ENCODE measurements around the gene TRMT61A.

TRMT61A gene

GRCh38 chr14:103528587-103529382 is at the start of gene TRMT61A:
Gene TRMT61A (plus strand): TSS chr14:103529196. CDS start chr14:103529979, 783 bp downstream.
- DNase-seq (ENCODE audit: low read depth in 1 of 2, low spot score in 1 of 2), result peak; percentile 66 to 73

DNA sequence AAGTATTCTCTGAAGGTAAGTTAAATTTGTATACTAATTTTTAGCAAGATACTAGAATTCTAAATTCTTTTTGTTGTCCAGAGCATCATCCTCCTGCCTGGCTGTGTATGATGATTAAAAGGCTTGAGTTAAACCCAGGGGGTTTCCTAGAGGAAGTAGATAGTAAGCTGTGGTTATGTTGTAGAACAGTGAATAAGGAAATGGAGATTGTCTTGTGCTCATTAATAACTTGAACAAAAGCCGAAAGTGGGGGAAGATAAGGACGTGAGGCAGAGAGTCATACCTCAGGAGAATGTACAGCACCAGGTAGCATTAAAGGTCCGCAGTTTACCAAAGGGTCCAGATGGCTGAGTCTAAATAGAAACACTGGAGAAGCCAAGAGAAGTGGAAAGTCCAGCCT is 48.4 kb upstream of the TRMT61A start:
- DNase-seq (ENCODE audit: low read depth in 1 of 2, low spot score in 1 of 2), result no peak

DNA sequence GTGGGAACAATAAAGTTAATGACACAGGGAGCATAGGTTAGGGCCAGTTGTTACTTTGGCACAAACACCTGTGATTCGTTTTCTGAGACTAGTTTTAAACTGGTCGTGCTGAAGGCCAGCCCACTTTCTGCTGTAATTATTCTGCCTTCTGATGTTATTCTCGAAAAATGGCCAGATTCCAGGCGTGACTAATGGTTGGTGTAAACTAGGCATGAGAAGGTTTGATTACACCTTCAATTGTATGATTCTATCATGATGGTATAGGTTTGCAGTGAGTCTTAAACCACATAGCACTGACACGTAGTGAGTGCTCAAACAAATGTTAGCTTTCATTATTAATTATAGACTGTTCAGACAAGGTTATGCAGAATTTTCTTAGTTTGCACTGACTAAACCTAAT is 45.4 kb upstream of the TRMT61A start:
- no peak for DNase-seq (ENCODE audit: low read depth in 1 of 2, low spot score in 1 of 2)

- no peak for DNase-seq (ENCODE audit: low read depth in 1 of 2, low spot score in 1 of 2)
Measured at GRCh38 chr14:103485504-103485903, 43.5 kb upstream of the TRMT61A start.

- no peak for DNase-seq (ENCODE audit: low read depth in 1 of 2, low spot score in 1 of 2)
Measured at GRCh38 chr14:103488071-103488470, 40.9 kb upstream of the TRMT61A start.

GRCh38 chr14:103488960-103489359 is 40.0 kb upstream of the TRMT61A start:
- DNase-seq (ENCODE audit: low read depth in 1 of 2, low spot score in 1 of 2), result no peak

DNA sequence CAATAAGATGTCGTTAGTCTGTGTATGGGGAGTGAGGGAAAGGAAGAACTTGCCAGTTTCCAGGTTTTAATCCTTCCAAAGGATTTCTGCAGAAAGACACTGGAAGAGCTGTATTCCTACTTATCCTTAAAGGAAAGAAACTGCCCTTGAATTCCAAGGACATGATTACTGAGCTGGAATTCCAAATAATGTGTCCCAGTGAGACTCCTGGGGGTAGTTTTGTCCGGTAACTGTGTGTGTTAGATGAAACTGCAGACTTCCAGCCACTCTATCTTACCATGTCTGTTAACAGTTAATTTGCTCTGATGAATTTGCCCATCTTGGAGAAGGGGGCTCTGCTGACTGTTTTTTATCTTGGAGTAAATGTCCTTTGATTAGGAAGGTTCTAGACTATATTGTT is 39.4 kb upstream of the TRMT61A start:
- DNase-seq (ENCODE audit: low read depth in 1 of 2, low spot score in 1 of 2), result no peak

GRCh38 chr14:103491691-103492090 is 37.3 kb upstream of the TRMT61A start:
- DNase-seq (ENCODE audit: low read depth in 1 of 2, low spot score in 1 of 2), result no peak

DNA sequence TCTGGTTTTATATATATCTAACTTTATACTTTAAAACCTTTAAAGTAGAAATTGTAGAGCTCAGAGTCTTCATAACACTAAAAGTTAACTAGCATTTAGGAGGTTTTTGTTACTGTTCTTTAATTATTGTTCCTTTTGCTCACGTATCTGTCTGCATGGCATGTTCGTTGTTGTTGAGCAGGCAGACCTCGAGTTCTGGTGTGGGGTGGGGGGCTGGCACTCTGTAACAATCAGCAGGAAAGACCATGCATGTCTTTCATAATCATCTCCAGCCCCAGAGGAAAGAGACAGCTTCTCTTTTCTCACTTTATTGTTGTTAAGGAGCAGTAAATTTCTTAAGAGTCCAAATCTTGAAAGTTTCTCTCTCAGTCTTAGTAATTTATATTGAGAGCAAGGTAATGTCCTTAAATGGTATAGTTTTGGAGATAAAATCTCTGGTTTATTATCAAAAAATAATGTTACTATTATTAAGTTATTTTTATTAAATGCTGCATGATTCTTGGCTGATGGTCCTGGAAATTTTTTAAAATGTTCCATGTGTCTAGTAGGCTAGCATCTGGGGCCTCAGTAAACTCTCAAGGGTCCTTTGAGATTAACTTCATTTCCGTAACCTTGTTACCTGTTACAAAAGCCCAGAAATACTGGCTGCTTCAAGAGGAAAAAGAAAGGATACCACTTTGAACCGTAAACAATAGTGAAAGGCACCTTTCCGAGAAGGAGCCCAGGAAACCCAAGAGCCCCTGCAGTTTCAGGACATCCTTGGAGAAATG is 36.7 kb upstream of the TRMT61A start:
- DNase-seq (ENCODE audit: low read depth in 1 of 2, low spot score in 1 of 2), result no peak

DNA sequence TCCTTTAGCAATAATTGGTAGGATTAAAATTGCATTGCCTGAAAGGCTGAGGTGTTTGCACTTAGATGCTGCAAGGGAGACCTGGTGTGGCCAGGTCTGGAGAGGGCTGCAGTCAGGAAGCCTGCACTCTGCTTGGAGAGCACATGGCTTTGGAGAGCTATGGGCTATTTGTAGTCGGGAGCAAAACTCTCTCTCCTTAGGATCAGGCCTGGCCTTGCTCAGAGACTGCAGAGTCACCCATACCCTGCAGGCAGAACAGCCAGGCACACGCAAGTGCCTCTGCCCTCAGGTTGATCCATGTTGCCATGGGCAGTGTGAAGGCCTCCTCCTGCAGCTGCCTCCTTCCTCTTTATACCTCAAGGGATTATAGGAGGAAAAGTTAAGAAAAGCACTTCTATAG is 33.1 kb upstream of the TRMT61A start:
- DNase-seq (ENCODE audit: low read depth in 1 of 2, low spot score in 1 of 2), result no peak

GRCh38 chr14:103496776-103497175 is 32.2 kb upstream of the TRMT61A start:
- DNase-seq (ENCODE audit: low read depth in 1 of 2, low spot score in 1 of 2), result no peak

DNA sequence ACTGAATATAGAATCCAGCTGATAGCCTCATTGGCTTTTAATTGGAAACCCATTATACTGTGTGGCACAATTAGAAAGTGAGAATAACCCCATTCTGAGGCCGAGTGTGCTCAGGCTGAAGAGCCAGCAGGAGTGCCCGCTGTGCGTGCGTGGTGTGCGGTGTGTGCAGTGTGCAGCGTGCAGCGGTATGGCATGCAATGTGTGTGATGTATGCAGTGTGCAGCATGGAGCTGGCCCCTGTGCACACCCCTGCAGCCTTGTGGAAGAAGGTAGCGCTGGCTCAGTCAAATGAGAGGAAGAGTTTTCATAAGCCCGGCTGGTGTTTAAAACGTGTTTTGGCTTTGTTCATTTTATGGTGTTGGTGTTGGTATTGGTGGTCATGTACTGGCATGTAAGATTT is 29.3 kb upstream of the TRMT61A start:
- DNase-seq (ENCODE audit: low read depth in 1 of 2, low spot score in 1 of 2), result no peak

DNA sequence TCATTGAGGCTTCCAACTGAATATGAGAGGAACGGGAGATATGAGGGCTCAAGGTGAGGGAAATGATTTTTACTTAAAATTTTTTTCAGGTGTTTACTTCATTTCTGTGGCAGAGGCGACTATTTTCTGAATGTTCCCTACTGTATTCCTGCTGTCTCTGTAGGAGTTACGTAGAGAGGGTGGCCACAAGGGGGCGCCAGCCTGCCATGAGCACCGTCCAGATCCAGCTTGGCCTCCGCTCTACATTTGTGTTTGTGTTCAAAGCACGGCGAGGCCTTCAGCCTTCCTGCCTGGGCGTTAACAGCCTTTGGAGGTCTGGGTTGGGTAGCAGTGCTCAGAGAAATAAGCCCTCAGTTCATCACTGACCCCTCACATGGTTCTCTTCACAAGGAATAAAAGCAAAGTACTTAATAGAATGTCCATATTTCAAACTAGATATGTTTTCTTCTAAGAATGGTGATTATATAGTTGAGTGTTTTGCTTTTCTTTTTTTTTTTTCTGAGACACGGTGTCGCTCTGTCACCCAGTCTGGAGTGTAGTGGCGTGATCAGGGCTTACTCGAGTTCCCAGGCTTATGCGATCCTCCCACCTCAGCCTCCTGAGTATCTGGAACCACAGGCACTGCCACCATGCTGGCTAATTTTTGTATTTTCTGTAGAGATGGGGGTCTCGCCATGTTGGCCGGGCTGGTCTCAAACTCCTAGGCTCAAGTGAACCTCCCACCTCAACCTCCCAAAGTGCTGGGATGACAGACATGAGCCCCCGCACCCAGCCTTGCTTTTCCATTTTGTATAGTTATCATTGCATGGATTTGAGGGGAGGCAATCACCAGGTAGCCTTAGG is 28.6 kb upstream of the TRMT61A start:
- peak; percentile 58 to 62 for DNase-seq (ENCODE audit: low read depth in 1 of 2, low spot score in 1 of 2)

DNA sequence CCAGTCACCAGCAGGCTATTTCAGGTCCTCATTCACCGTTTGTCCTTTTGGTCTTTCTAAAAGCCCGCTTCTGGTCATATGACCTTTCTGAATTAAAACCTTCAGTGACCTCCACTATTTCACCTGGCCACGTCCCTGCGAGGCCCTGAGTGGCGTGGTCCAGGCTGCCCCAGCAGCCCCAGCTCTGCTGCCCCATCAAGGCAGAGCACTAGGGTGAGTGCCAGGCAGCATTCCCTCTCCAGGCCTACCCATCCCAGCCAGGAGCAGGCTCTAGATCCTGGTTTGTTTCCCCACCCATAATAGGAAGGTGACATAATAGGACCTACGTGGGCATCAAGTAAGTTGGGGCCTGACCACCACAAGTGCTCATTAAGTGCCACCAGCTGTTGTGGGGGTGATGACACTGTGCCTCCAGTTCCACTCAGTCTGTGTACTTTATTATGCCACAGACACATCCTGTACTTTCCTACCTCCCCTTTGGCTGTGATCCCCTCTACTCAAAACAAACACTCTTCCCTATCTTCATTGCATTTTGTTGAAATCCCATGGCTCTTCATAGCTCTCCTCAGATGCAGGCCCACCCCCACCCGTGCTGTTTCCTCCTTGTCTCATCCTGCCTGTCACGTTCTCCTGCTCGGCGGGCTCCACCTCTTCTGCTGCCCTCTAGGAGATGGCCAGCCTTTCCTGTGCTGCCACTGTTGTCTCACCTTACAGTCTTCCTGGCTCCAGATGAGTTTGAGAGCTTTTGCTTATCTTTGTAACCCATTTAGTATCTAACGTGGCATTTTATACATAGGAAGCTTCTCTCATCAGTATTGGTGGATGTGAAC is 27.7 kb upstream of the TRMT61A start:
- DNase-seq (ENCODE audit: low read depth in 1 of 2, low spot score in 1 of 2), result no peak

DNA sequence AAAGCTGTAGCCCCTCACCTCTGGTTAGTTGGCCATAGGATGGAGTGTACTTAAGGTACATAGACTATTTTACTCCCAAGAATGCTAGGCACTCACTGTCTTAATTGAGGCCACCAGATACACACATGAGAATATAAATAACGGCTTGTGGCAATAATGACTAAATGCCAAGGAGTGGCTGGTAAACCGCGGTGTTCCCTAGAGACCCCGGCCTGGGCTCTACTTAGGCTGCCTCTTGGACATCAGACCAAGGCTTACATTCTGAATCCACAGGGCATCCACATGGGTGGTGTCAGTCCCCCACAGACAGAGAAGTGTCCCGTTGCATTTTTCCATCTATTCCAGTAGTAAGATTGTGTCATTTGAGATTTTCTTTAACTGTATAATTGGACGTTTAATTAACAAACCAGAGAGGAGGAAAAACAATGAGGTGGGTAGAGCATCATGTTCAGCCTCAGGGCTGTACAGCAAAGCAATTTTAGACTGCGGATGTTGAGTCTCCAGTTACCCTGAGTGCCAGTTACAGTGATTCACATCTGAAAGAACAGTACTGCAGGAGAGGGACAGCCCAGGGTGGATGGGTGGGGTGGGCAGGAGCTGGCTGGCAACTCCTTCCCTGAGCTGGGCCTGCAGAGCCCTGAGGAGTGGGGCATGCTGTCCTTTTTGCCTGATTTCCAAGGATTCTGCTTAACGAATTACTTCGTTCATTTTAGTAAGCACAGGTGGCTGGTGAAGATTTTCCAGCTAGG is 26.9 kb upstream of the TRMT61A start:
- no peak for DNase-seq (ENCODE audit: low read depth in 1 of 2, low spot score in 1 of 2)

DNA sequence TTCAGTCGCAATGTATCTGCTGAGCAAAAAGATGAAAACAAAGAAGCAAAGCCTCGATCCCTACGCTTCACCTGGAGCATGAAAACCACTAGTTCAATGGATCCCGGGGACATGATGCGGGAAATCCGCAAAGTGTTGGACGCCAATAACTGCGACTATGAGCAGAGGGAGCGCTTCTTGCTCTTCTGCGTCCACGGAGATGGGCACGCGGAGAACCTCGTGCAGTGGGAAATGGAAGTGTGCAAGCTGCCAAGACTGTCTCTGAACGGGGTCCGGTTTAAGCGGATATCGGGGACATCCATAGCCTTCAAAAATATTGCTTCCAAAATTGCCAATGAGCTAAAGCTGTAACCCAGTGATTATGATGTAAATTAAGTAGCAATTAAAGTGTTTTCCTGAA is 26.1 kb upstream of the TRMT61A start:
- no peak for DNase-seq (ENCODE audit: low read depth in 1 of 2, low spot score in 1 of 2)

GRCh38 chr14:103503296-103503695 is 25.7 kb upstream of the TRMT61A start:
- DNase-seq (ENCODE audit: low read depth in 1 of 2, low spot score in 1 of 2), result no peak

GRCh38 chr14:103504991-103505565 is 23.9 kb upstream of the TRMT61A start:
- DNase-seq (ENCODE audit: low read depth in 1 of 2, low spot score in 1 of 2), result no peak

- DNase-seq (ENCODE audit: low read depth in 1 of 2, low spot score in 1 of 2), result no peak
Measured at GRCh38 chr14:103507751-103508150, 21.2 kb upstream of the TRMT61A start.
